MM.1S (cell line): Measurements from ENCODE around the gene ADAMTS12.

Experiments used
- EZH2 ChIP-seq: fragments of 300-600 bp; sonication (generic); optimal IDR thresholded peaks from 2 replicates; pipeline ENCODE3; 2017; ENCODE audit warnings: low read depth, mild to moderate bottlenecking, antibody characterized with exemption, low read length, mixed read lengths
- EZH2phosphoT487 ChIP-seq: fragments of 300-600 bp; sonication (generic); IDR thresholded peaks from 2 replicates; pipeline ENCODE4 v1.6.1; 2018; ENCODE audit warnings: antibody characterized with exemption, low read length
- TF ChIP-seq, protein P1 (sequence below): fragments of 300-600 bp; sonication (generic); IDR thresholded peaks from 2 replicates; pipeline ENCODE4 v1.5.1; 2016; ENCODE audit warnings: antibody characterized with exemption, low read length, mixed read lengths

DNA sequence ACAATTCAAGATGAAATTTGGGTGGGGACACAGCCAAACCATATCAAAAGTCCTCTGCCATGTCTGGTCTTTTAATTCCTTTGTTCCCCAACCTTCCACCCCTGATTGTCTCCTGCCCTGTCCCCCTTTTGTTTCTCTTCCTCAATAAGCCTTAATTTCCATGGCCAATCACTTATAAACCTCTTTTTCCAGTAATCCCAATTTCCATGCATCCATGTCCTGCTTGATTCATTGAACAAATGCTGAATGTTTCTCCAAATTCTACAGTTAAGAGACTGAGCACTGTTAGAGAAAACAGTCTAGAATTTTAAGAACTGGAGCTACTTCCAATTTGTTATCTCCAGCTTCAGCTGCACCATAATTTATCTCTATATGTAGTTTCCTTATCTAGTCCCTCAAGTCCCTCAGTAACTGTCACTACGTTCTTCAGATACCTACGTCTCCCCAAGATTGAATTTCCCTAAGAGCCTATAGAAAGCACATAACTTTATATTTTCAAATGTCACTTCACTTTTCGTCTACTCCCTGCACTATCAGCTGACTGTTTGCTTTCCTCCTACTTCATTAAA, 416.8 kb downstream of the ADAMTS12 start:
- TF ChIP-seq, protein P1, sequence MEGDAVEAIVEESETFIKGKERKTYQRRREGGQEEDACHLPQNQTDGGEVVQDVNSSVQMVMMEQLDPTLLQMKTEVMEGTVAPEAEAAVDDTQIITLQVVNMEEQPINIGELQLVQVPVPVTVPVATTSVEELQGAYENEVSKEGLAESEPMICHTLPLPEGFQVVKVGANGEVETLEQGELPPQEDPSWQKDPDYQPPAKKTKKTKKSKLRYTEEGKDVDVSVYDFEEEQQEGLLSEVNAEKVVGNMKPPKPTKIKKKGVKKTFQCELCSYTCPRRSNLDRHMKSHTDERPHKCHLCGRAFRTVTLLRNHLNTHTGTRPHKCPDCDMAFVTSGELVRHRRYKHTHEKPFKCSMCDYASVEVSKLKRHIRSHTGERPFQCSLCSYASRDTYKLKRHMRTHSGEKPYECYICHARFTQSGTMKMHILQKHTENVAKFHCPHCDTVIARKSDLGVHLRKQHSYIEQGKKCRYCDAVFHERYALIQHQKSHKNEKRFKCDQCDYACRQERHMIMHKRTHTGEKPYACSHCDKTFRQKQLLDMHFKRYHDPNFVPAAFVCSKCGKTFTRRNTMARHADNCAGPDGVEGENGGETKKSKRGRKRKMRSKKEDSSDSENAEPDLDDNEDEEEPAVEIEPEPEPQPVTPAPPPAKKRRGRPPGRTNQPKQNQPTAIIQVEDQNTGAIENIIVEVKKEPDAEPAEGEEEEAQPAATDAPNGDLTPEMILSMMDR, result no peak
- TF ChIP-seq EZH2phosphoT487 (no peak), EZH2 (no peak)
